ENCODE measurements around the gene CETP.

GRCh38 chr16:56997931-56998330, 36.2 kb downstream of the CETP start:
- TF ChIP-seq CTCF (IDR thresholded peaks at IDR 0.05) (no peak), POLR2A (IDR thresholded peaks at IDR 0.05) (no peak)

Data from right lobe of liver (tissue), 4 donors.